GM19372 (cell line): ENCODE data around the gene BRD3OS.

ENCODE experiments used
- ATAC-seq: cut with Tn5 transposase; IDR thresholded peaks from one replicate; pipeline ENCODE4 v1.9.1; 2021; ENCODE audit warnings: mild to moderate bottlenecking, low read depth, moderate library complexity; ENCODE audit not compliant: unreplicated experiment

Gene BRD3OS

GRCh38 chr9:134031783-134032182 is 6.5 kb downstream of the BRD3OS start:
- ATAC-seq, result no peak

GRCh38 chr9:134032456-134033222 is 7.4 kb downstream of the BRD3OS start:
- ATAC-seq, result no peak

GRCh38 chr9:134033516-134034214 is 8.4 kb downstream of the BRD3OS start:
- no peak for ATAC-seq

GRCh38 chr9:134034215-134035040 is 9.1 kb downstream of the BRD3OS start:
- ATAC-seq, result no peak

GRCh38 chr9:134035041-134036039 is 10.1 kb downstream of the BRD3OS start:
- no peak for ATAC-seq

GRCh38 chr9:134036130-134036529 is 10.8 kb downstream of the BRD3OS start:
- no peak for ATAC-seq

GRCh38 chr9:134037641-134038040 is 12.4 kb downstream of the BRD3OS start:
- no peak for ATAC-seq

- ATAC-seq, result no peak
Observed at GRCh38 chr9:134039386-134040175, 14.3 kb downstream of the BRD3OS start.

GRCh38 chr9:134040176-134040565 is 14.9 kb downstream of the BRD3OS start:
- ATAC-seq, result no peak

- no peak for ATAC-seq
Observed at GRCh38 chr9:134040781-134041648, 15.7 kb downstream of the BRD3OS start.

- no peak for ATAC-seq
Observed at GRCh38 chr9:134041649-134041962, 16.3 kb downstream of the BRD3OS start.

- ATAC-seq, result no peak
Observed at GRCh38 chr9:134043531-134043988, 18.3 kb downstream of the BRD3OS start.

- no peak for ATAC-seq
Observed at GRCh38 chr9:134044944-134045343, 19.7 kb downstream of the BRD3OS start.

GRCh38 chr9:134045841-134046544 is 20.7 kb downstream of the BRD3OS start:
- ATAC-seq, result no peak

GRCh38 chr9:134046894-134047681 is 21.8 kb downstream of the BRD3OS start:
- no peak for ATAC-seq

- ATAC-seq, result no peak
Observed at GRCh38 chr9:134047868-134048581, 22.7 kb downstream of the BRD3OS start.
